Measurements from ENCODE around the gene CDKL1.
"Not testable (repeated sequence)": the region's sequence is repeated elsewhere in the genome, so short reads cannot be mapped to it uniquely, and the experiment has no call there.

The CDKL1 gene

DNA sequence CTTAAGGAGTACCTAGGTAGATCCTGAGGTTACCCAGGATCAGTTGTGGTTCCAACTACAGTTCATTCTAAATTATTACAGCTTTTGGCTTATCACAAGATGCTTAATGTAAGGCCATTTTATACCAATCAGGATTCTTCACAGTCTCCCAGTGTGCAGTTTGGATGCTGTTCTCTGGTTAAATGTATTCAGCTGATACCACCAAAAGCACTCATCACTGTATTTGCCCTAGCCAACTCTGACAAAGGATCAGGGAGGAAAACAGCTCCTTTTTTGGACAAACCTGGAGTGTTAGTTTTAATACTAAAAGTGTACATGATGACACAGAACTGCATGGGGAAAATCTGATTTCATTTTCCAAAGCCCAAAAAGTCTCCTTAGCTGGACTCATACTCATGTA is 65.1 kb downstream of the CDKL1 start:
- DNase-seq (ENCODE audit: low read depth): no peak

- DNase-seq (ENCODE audit: low read depth): peak; percentile 24
Observed at GRCh38 chr14:50321009-50321660, 75.5 kb downstream of the CDKL1 start.

DNA sequence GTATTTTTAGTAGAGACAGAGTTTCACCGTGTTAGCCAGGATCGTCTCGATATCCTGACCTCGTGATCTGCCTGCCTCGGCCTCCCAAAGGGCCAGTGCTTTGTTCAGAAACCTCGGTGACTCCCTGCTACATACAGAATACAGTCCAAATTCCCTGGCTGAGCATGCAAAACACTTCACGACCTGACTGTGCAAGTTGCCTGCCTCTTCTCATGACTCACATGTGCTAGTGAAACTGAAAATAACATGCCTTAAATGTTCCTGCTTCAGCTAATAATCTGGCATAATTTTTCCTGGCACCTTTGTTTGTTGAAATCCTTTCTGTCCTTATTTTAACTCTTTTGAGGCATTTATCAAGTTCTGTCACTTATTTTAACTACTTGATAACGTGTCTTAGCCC is 76.4 kb downstream of the CDKL1 start:
- DNase-seq (ENCODE audit: low read depth): no peak

- DNase-seq (ENCODE audit: low read depth): no peak
Observed at GRCh38 chr14:50319721-50320120, 77.0 kb downstream of the CDKL1 start.

- DNase-seq (ENCODE audit: low read depth): no peak
Observed at GRCh38 chr14:50319293-50319692, 77.4 kb downstream of the CDKL1 start.

DNA sequence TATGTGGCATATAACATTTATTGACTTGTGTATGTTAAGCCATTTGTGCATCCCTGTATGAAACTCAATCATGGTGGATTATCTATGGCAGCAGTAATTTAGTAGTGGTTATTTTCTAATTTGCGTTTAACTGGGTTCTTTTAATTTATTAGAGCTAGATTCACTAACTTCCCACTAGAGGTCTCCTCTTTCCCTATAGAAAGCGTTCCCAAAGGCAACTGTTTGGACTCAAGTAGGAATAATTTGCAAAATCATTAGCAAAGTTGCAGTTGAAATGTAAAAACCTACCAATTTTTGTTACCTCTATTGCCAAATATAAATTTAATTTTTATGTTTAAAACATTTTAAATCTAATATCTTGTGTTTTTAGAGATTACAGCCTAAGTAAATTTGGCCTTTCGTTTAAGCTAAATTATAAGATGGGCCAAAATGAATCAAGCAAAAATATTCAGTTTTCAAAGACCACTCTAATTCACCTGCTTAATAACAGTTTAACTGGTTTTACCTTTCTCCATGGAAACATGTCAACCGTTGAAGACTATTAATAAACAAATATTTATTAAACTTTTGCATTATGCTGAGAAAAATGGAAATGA is 78.6 kb downstream of the CDKL1 start:
- no peak for DNase-seq (ENCODE audit: low read depth)

GRCh38 chr14:50314098-50314497 is 82.6 kb downstream of the CDKL1 start:
- not testable (repeated sequence) for DNase-seq (ENCODE audit: low read depth)

DNA sequence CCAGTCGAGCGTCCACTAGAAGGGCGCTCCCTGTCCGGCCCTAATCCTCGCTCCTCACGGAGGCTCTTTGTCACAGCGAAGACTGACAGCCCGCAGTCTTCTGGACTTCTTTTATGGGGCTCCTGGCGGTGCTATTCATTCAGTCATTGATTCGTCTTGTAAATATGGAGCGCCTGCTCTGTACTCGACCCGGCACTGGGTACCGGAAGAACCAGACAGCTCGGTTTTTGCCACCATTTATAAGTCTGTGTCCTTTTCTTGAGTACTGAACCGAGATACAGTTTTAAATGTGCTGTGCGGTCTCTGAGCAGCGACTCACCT is 84.0 kb downstream of the CDKL1 start:
- no peak for DNase-seq (ENCODE audit: low read depth)

DNA sequence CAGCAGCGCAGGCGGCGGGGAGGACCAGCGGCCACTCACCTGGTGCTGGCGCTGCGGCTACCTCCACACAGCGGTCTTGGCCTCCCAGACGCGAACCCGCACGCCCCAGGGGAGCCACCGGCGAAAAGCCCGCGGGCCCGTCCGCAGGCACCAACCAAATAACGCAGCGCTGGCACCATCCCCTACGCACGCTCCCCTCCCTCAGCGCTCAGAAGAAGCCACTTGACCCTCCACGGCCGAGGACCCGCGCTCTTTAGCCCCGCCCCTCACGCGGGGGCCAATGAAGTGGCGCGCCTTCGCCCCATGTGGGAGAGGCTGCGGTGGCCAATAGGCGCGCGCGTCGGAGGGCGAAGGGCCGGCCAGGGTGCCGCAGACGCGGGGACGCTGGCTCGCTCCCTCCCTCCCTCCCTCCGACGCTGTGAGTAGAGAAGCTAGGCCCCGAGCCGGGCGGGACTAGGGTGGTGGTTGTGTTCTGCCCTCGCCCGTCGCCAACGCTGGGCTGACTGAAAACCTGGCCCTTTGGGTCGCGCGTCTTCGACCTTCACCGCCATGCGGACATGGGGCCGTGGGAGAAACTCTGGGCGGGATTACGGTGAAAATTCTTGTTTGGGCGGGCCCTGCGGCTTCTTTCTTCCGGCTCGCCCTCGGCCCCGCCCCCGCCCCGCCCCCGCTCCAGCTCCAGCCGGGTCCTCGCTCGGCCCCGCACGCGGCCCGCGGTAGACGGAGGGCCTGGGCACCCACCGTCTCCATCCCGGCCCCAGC is 84.5 kb downstream of the CDKL1 start, which contains the start of the genes DMAC2L and L2HGDH:
TSS of gene DMAC2L (plus strand) at position 353 of the 762 bp plus-strand sequence. CDS start 9,164 bp downstream, outside the sequence.
TSS of gene L2HGDH (minus strand) at position 258 of the 762 bp plus-strand sequence. CDS start at position 179, 79 bp downstream.
- peak; percentile 83 for DNase-seq (ENCODE audit: low read depth)

- DNase-seq (ENCODE audit: low read depth): no peak
Observed at GRCh38 chr14:50311337-50311971, 85.2 kb downstream of the CDKL1 start.

- no peak for DNase-seq (ENCODE audit: low read depth)
Observed at GRCh38 chr14:50310445-50310844, 86.2 kb downstream of the CDKL1 start.

DNA sequence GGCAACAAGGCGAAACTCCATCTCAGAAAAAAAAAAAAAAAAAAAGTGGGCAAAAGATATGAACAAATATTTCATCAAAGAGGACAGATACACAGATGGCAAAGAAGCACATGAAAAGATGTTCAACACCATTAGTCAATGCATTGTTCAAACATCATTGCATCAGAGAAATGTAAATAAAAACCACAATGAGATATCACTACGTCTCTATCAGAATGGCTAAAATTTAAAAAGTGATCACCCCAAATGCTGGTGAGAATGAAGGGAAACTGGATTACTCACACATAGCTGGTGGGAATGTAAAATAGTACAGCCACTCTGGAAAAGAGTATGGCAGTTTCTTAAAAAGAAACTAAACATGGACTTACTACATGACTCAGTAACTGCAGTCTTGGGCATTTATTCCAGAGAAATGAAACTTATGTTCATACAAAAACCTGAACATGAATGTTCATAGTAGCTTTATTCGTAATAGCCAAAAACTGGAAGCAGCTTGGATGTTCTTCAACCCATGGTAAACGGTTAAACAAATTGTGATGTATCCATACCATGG is 88.2 kb downstream of the CDKL1 start:
- DNase-seq (ENCODE audit: low read depth): no peak

DNA sequence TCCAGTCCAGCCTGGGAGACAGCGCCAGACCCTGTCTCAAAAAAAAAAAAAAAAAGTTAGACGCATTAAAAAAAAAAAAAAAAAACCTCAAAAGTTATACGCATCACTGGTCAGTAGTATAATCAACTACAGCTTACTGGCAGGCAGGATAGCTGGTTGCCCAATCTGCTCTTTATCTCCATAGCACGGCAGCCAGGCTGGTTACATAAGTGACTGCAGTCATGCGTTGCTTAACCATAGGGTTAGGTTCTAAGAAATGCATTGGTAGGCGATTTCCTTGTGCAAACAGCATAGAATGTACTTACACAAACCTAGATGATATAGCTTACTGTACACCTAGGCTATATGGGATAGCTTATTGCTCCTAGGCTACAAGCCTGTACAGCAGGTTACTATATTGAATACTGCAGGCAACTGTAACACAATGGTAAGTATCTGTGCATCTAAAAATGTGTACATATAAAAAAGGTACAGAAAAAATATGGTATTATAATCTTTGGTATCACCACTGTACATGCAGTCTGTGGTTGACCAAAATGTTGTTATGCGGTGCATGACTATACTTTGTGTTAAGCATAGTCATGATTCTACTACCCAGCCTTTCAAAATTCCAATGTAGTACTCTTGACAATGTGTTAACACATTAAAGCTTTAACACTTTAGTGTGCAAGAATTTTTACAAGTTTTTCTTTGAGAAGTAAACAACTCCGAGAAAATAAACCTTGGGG is 92.8 kb downstream of the CDKL1 start:
- DNase-seq (ENCODE audit: low read depth): no peak

- no peak for DNase-seq (ENCODE audit: low read depth)
Observed at GRCh38 chr14:50301914-50302313, 94.8 kb downstream of the CDKL1 start.

GRCh38 chr14:50299585-50299984 is 97.1 kb downstream of the CDKL1 start:
- no peak for DNase-seq (ENCODE audit: low read depth)

DNA sequence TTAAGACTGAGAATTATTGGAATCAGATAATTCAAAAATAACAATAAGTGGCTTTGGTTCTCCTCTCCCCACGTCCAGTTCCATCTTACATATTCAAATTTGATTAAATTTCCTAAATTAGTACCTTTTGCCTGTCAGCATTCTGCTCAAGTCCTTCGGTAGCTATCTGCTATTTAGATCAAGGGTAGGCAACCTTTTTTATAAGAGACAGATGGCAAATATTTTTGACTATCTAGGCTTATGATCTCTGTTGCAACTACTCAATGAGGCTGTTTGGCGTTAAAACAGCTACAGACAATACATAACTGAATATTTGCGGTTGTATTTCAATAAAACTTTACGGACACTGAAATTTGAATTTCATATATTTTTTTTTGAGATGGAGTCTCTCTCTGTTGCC is 106.4 kb downstream of the CDKL1 start:
- DNase-seq (ENCODE audit: low read depth): no peak

GRCh38 chr14:50288146-50288545 is 108.5 kb downstream of the CDKL1 start:
- no peak for DNase-seq (ENCODE audit: low read depth)

- no peak for DNase-seq (ENCODE audit: low read depth)
Observed at GRCh38 chr14:50285861-50286260, 110.8 kb downstream of the CDKL1 start.

All from stimulated activated CD8-positive, alpha-beta memory T cell treated with anti-CD3 and anti-CD28 coated beads, Interleukin-12 subunit alpha, Interleukin-12 subunit beta, amount 100 ng/mL, for 4 hours (primary cell).